ENCODE data around the gene PPP1R15B.

Gene PPP1R15B

DNA sequence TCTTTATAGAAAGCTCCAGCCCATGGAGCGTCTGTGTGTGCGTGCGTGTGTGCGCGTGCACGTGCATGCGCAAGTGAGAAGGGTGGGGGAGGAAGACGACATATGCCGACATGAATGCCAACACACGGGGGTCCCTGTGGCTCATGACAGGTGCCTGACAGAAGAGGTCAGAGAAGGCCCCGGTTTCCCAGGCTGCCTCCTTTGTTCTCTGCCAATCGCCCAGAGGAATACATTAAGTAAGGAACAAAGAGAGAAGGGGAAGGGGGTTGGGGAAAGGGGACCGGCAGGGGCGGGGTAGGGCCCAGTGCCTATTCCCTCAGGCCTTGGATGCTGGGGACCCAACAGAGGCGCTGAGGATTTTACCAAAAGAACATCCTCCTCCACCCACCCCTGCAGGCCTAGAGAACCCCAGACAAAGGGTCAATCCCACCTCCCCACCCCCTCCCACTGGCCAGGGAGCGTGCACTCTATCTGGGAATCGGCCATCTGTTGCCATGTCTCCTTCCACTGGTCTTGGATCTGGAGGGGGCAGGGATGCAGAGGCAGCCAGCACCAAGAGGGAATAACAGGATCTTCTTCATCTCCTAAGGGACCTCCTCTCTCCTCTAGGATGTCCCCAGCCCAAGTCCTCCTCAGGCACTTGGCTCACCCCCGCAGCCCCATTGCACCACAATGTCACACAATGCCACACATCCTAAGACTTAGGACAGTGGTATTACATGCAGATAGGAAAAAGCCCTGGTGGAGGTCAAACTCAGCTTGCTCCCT lies 43.6 kb upstream of the PPP1R15B start:
- Histone ChIP-seq H3K4me2 (ENCODE audit: low read depth, low read length, poor library complexity, severe bottlenecking) (no peak overlapping the region), H3K27ac (ENCODE audit: low read depth, low read length) (no peak overlapping the region), H3K9me2 (replicated peaks; ENCODE audit: insufficient read depth, low read length) (no peaks in the 10 kb centered on the region), H3K36me3 (ENCODE audit: low read length) (no peaks in the 10 kb centered on the region), H3K9me3 (ENCODE audit: insufficient read depth, low read length) (no peaks in the 10 kb centered on the region), H3K27me3 (ENCODE audit: low read length) (no peaks in the 10 kb centered on the region), H4K20me1 (ENCODE audit: low read depth, low read length) (no peaks in the 10 kb centered on the region), H3K9ac (ENCODE audit: low read length) (no peak overlapping the region), H3K79me2 (ENCODE audit: insufficient read depth, low read length) (no peaks in the 10 kb centered on the region), H2AFZ (ENCODE audit: low read depth, low read length, severe bottlenecking) (no peak overlapping the region), H3K4me3 (ENCODE audit: insufficient read depth, low read length, poor library complexity, severe bottlenecking) (no peak overlapping the region), H3F3A (ENCODE audit: insufficient read depth) (no peaks in the 10 kb centered on the region)
- TF ChIP-seq EZH2phosphoT487 (conservative IDR thresholded peaks at IDR 0.05; ENCODE audit: low read length): no peak
- no peak for TF ChIP-seq CTCF (IDR thresholded peaks at IDR 0.05; ENCODE audit: insufficient read depth, low read length, poor library complexity, severe bottlenecking)

DNA sequence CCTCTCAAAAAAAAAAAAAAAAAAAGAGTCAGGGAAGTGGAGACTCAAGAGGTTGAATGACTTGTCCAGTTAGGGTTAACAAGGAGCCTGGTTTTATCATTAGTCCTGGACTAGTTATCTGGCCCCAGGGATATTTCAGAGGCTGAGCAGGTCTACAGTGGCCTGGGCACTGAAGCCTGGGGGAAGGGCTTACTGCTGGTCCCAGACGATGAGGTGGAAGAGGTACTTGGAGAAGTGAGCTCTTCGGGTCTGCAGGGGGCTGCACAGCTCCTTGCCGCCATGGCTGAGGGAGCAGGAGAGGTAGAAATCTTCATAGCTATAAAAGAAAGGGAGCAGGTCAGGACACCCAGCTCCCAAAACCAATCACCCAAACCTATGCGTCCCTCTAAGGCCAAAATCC lies 42.9 kb upstream of the PPP1R15B start:
- no peaks in the 10 kb centered on the region for H3K27me3 ChIP-seq (ENCODE audit: low read length)
- H3K9me2 ChIP-seq (replicated peaks; ENCODE audit: insufficient read depth, low read length): no peaks in the 10 kb centered on the region
- H3K27ac ChIP-seq (ENCODE audit: low read depth, low read length): no peak overlapping the region
- H3F3A ChIP-seq (ENCODE audit: insufficient read depth): no peaks in the 10 kb centered on the region
- H3K9me3 ChIP-seq (ENCODE audit: insufficient read depth, low read length): no peaks in the 10 kb centered on the region
- no peaks in the 10 kb centered on the region for H3K36me3 ChIP-seq (ENCODE audit: low read length)
- no peaks in the 10 kb centered on the region for H3K79me2 ChIP-seq (ENCODE audit: insufficient read depth, low read length)
- no peak for TF ChIP-seq EZH2phosphoT487 (conservative IDR thresholded peaks at IDR 0.05; ENCODE audit: low read length)
- no peak for TF ChIP-seq CTCF (IDR thresholded peaks at IDR 0.05; ENCODE audit: insufficient read depth, low read length, poor library complexity, severe bottlenecking)
- no peak overlapping the region for H2AFZ ChIP-seq (ENCODE audit: low read depth, low read length, severe bottlenecking)
- no peak overlapping the region for H3K9ac ChIP-seq (ENCODE audit: low read length)
- H3K4me3 ChIP-seq (ENCODE audit: insufficient read depth, low read length, poor library complexity, severe bottlenecking): no peak overlapping the region
- H3K4me2 ChIP-seq (ENCODE audit: low read depth, low read length, poor library complexity, severe bottlenecking): no peak overlapping the region
- no peaks in the 10 kb centered on the region for H4K20me1 ChIP-seq (ENCODE audit: low read depth, low read length)

DNA sequence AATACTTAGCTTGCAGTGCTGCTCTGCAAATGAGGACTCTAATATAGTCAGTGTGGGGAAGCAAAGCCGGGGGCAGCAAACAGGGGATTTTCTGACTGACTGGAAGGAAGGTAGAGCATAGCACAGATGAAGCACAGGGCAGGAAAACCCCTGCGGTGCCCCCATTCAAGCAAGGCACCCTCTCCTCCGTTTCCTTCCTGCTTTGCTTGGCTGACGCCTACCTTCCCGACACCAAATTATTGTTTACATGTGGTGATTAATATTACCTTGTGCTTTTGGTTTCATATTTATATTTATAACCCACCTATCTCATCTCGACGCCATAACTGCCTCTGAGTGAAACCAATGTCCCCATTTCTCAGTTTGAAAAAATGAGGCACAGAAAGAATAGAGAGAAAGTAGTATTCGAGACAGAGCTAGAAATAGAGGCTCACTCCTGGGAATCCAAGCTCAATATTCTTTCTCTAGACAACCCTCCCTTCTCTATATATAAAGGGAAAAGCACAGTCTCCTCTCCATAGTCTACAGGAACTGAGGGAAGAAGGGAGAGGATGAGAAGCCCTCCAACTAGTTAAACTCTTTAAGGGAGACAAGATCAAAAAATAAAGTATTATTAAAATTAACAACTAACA lies 41.6 kb upstream of the PPP1R15B start:
- H3F3A ChIP-seq (ENCODE audit: insufficient read depth): no peaks in the 10 kb centered on the region
- H3K9ac ChIP-seq (ENCODE audit: low read length): no peak overlapping the region
- H3K36me3 ChIP-seq (ENCODE audit: low read length): no peaks in the 10 kb centered on the region
- H3K4me2 ChIP-seq (ENCODE audit: low read depth, low read length, poor library complexity, severe bottlenecking): no peak overlapping the region
- no peaks in the 10 kb centered on the region for H3K9me2 ChIP-seq (replicated peaks; ENCODE audit: insufficient read depth, low read length)
- H4K20me1 ChIP-seq (ENCODE audit: low read depth, low read length): no peaks in the 10 kb centered on the region
- H3K27me3 ChIP-seq (ENCODE audit: low read length): no peaks in the 10 kb centered on the region
- H2AFZ ChIP-seq (ENCODE audit: low read depth, low read length, severe bottlenecking): no peak overlapping the region
- no peaks in the 10 kb centered on the region for H3K79me2 ChIP-seq (ENCODE audit: insufficient read depth, low read length)
- no peak overlapping the region for H3K27ac ChIP-seq (ENCODE audit: low read depth, low read length)
- H3K4me3 ChIP-seq (ENCODE audit: insufficient read depth, low read length, poor library complexity, severe bottlenecking): no peak overlapping the region
- no peaks in the 10 kb centered on the region for H3K9me3 ChIP-seq (ENCODE audit: insufficient read depth, low read length)
- TF ChIP-seq CTCF (IDR thresholded peaks at IDR 0.05; ENCODE audit: insufficient read depth, low read length, poor library complexity, severe bottlenecking): no peak
- TF ChIP-seq EZH2phosphoT487 (conservative IDR thresholded peaks at IDR 0.05; ENCODE audit: low read length): no peak

All from SU-DHL-6 (cell line).